ENCODE results near the gene RGS12.

DNA sequence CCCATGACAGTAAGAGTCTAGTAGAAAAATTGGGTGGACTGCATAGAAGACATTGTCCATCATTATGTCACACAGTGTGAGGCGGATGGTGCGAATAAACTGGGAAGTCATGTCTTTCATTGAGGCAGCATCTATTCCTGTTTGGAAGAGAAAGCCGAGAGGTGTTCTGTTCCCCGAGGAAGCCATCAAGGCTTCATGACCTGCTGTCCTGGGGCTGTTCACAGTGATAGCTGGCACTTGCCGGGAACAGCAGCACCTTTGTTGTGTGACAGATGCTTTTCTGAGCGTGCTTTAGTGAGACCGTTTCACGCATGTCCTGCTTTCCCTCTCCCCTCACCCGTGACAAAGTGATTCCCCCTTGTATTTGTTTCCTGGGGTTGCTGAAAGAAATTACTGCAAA is 20.3 kb downstream of the RGS12 start:
- no peak for TF ChIP-seq EP300 (IDR thresholded peaks at IDR 0.05; ENCODE audit: low read depth)
- TF ChIP-seq, protein P1, sequence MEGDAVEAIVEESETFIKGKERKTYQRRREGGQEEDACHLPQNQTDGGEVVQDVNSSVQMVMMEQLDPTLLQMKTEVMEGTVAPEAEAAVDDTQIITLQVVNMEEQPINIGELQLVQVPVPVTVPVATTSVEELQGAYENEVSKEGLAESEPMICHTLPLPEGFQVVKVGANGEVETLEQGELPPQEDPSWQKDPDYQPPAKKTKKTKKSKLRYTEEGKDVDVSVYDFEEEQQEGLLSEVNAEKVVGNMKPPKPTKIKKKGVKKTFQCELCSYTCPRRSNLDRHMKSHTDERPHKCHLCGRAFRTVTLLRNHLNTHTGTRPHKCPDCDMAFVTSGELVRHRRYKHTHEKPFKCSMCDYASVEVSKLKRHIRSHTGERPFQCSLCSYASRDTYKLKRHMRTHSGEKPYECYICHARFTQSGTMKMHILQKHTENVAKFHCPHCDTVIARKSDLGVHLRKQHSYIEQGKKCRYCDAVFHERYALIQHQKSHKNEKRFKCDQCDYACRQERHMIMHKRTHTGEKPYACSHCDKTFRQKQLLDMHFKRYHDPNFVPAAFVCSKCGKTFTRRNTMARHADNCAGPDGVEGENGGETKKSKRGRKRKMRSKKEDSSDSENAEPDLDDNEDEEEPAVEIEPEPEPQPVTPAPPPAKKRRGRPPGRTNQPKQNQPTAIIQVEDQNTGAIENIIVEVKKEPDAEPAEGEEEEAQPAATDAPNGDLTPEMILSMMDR (IDR thresholded peaks at IDR 0.05), result no peak
